HG02943 (cell line): ENCODE results near the gene DLGAP4.

ENCODE experiments used
- ATAC-seq: cut with Tn5 transposase; IDR thresholded peaks from one replicate; pipeline ENCODE4 v1.9.1; 2021; ENCODE audit warnings: mild to moderate bottlenecking, low read depth, moderate library complexity; ENCODE audit not compliant: unreplicated experiment

DLGAP4 gene

DNA sequence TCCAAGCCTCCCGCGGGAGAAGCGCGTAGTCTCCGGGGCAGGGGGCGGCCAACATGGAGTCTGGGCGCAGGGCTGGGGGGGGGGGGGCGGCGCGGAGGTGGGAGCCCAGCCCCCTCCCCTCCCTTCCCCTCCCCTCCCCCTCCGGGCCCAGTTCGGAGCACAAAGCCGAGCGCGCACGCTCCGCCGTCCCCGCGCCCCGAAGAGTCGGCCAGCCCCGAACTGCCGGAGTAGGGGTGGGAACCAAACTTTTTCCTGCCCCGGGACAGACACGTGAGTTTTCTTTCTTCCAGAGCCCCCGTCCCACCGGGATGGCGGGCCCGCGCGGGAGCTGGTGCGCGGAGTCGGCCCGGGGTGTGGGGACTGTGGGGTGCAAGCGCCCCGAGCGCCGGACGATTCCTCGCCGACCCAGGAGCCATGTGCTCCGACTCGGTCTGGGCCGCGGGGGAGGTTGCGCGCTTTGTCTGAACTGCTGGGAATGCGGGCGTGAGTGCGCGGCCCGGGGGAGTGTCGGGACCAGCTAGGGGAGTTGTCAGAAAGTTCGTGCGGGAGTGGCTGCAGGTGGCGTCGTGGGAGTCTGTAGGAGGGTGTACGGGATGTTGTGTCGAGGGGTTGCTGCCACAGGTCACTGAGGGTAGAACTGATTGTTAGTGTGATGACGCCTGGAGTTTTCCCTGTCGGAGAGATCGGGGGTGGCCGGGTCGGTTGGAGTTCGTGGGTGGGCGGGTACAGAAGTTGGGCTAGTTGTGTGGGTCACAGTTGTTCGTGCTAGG lies 268.4 kb downstream of the DLGAP4 start:
- no peak for ATAC-seq

DNA sequence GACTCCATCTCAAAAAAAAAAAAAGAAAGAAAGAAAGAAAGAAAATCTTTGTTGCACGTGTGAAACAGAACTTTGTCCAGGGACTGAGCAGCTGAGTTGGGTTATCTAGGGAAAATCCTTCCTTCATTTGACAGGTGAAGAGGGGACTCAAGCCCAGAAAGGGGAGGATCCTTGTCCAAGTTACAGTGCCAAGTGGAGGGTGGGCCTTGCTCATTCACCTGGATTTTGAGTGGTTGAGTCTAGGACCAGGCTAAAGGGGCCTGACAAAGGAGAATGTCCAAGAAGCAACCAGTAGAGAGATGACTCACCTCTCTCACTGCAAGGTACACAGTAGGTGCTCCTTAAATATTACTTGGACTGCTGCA lies 269.9 kb downstream of the DLGAP4 start:
- ATAC-seq: no peak
